NCI-H510A treated with DMSO at 0.1 percent for 48 hours (cell line): ENCODE results near the gene SGTB.

Experiments used
- DNase-seq: peaks from one replicate; lab custom pipeline; 2025; lab: John Stamatoyannopoulos, UW

Gene SGTB

GRCh38 chr5:65721720-65722574 lies at the start of gene SGTB, which contains the start of gene NLN:
Gene SGTB, minus strand, starts transcription at chr5:65722109. Its CDS starts 1,302 bp downstream, at chr5:65720807.
Gene NLN, plus strand, starts transcription at chr5:65722205. Its CDS starts 169 bp downstream, at chr5:65722374.
- DNase-seq: peak; percentile 16

GRCh38 chr5:65771266-65771665 lies 49.4 kb upstream of the SGTB start:
- DNase-seq: no peak

GRCh38 chr5:65769539-65769938 lies 47.6 kb upstream of the SGTB start:
- DNase-seq: no peak

- no peak for DNase-seq
Observed at GRCh38 chr5:65768723-65769346, 46.9 kb upstream of the SGTB start.

GRCh38 chr5:65767565-65767964 lies 45.7 kb upstream of the SGTB start:
- DNase-seq: no peak

- DNase-seq: no peak
Observed at GRCh38 chr5:65766781-65767180, 44.9 kb upstream of the SGTB start.

- DNase-seq: no peak
Observed at GRCh38 chr5:65766175-65766574, 44.3 kb upstream of the SGTB start.

- no peak for DNase-seq
Observed at GRCh38 chr5:65765582-65765981, 43.7 kb upstream of the SGTB start.

GRCh38 chr5:65762234-65762633 lies 40.3 kb upstream of the SGTB start:
- no peak for DNase-seq

- DNase-seq: no peak
Observed at GRCh38 chr5:65760504-65761275, 38.8 kb upstream of the SGTB start.

- DNase-seq: no peak
Observed at GRCh38 chr5:65758546-65759144, 36.7 kb upstream of the SGTB start.

GRCh38 chr5:65753189-65753588 lies 31.3 kb upstream of the SGTB start:
- DNase-seq: no peak

- no peak for DNase-seq
Observed at GRCh38 chr5:65750938-65751337, 29.0 kb upstream of the SGTB start.

- no peak for DNase-seq
Observed at GRCh38 chr5:65749956-65750355, 28.0 kb upstream of the SGTB start.

GRCh38 chr5:65749221-65749844 lies 27.4 kb upstream of the SGTB start:
- no peak for DNase-seq

GRCh38 chr5:65742565-65743231 lies 20.8 kb upstream of the SGTB start:
- DNase-seq: peak; percentile 2

- DNase-seq: no peak
Observed at GRCh38 chr5:65739162-65739561, 17.3 kb upstream of the SGTB start.

- DNase-seq: no peak
Observed at GRCh38 chr5:65738305-65738704, 16.4 kb upstream of the SGTB start.

- no peak for DNase-seq
Observed at GRCh38 chr5:65737842-65738241, 15.9 kb upstream of the SGTB start.

- DNase-seq: no peak
Observed at GRCh38 chr5:65736011-65736410, 14.1 kb upstream of the SGTB start.

- DNase-seq: no peak
Observed at GRCh38 chr5:65734921-65735320, 13.0 kb upstream of the SGTB start.
